GM23338 (cell line): ENCODE data around the gene ATPAF1. TPM values are rescaled to one million over a fixed set of nuclear protein-coding genes. Genes with fewer than 3 reads are reported as not detected.

Source experiments
- ATAC-seq: fragments of 200-7000 bp; cut with Tn5 transposase; 3 replicates; pipeline ENCODE4 v1.9.1; 2020
- DNase-seq: peaks from one replicate; pipeline ENCODE4 v3.0.0-alpha.2; 2015; ENCODE audit warnings: low spot score
- H2AFZ ChIP-seq: fragments of 200-600 bp; sonication (generic); 2 replicates; pipeline ENCODE4 v1.8.0; 2016; ENCODE audit warnings: antibody characterized with exemption, mild to moderate bottlenecking, moderate library complexity
- H3F3A ChIP-seq: fragments of 200-600 bp; sonication (generic); replicated peaks from 2 replicates; pipeline ENCODE4 v1.8.0; 2017; ENCODE audit warnings: antibody characterized with exemption, mixed run types, low read depth
- H3K27ac ChIP-seq: fragments of 200-600 bp; sonication (generic); 2 replicates; pipeline ENCODE4 v1.6.1; 2016; ENCODE audit warnings: low read depth
- H3K27me3 ChIP-seq: fragments of 200-600 bp; sonication (generic); 2 replicates; pipeline ENCODE4 v1.8.0; 2016; ENCODE audit warnings: mild to moderate bottlenecking, mixed run types, moderate library complexity; ENCODE audit not compliant: insufficient read depth
- H3K36me3 ChIP-seq: fragments of 200-600 bp; sonication (generic); 2 replicates; pipeline ENCODE4 v1.8.0; 2016; ENCODE audit warnings: mild to moderate bottlenecking; ENCODE audit not compliant: insufficient read depth
- H3K4me1 ChIP-seq: fragments of 200-600 bp; sonication (generic); 2 replicates; pipeline ENCODE4 v1.8.0; 2016; ENCODE audit warnings: mild to moderate bottlenecking, moderate library complexity; ENCODE audit not compliant: insufficient read depth
- H3K4me2 ChIP-seq: fragments of 200-600 bp; sonication (generic); 2 replicates; pipeline ENCODE4 v1.7.1; 2017; ENCODE audit warnings: mixed run types
- H3K4me3 ChIP-seq: fragments of 200-600 bp; sonication (generic); 2 replicates; pipeline ENCODE4 v1.6.1; 2016; ENCODE audit warnings: mixed run types
- H3K79me2 ChIP-seq: fragments of 200-600 bp; sonication (generic); replicated peaks from 2 replicates; pipeline ENCODE4 v1.8.0; 2017; ENCODE audit warnings: mild to moderate bottlenecking; ENCODE audit not compliant: insufficient read depth
- H3K9me2 ChIP-seq: fragments of 200-600 bp; sonication (generic); 2 replicates; pipeline ENCODE4 v1.8.0; 2017; ENCODE audit not compliant: insufficient read depth
- H4K20me1 ChIP-seq: fragments of 200-600 bp; sonication (generic); replicated peaks from 2 replicates; pipeline ENCODE4 v1.8.0; 2017; ENCODE audit warnings: mild to moderate bottlenecking; ENCODE audit not compliant: insufficient read depth
- H3K27ac Mint-ChIP-seq: 2 replicates; pipeline ENCODE4 v1.8.0; 2020; ENCODE audit warnings: inconsistent platforms, mild to moderate bottlenecking, moderate library complexity, mixed read lengths
- H3K27me3 Mint-ChIP-seq: 3 replicates; pipeline ENCODE4 v1.8.0; 2022; ENCODE audit warnings: low read depth, mild to moderate bottlenecking, moderate library complexity, mixed read lengths, inconsistent platforms; ENCODE audit not compliant: insufficient read depth, poor library complexity
- H3K36me3 Mint-ChIP-seq: 3 replicates; pipeline ENCODE4 v1.8.0; 2021; ENCODE audit warnings: low read depth, mild to moderate bottlenecking, inconsistent platforms, moderate library complexity, mixed read lengths
- H3K4me1 Mint-ChIP-seq: 3 replicates; pipeline ENCODE4 v1.8.0; 2020; ENCODE audit warnings: mild to moderate bottlenecking, inconsistent platforms, mixed read lengths
- H3K4me3 Mint-ChIP-seq: 3 replicates; pipeline ENCODE4 v1.8.0; 2021; ENCODE audit warnings: moderate library complexity, mild to moderate bottlenecking, inconsistent platforms, mixed read lengths
- H3K9me3 Mint-ChIP-seq: 3 replicates; pipeline ENCODE4 v1.8.0; 2020; ENCODE audit warnings: moderate library complexity, mild to moderate bottlenecking, inconsistent platforms, mixed read lengths
- CREB1 ChIP-seq: fragments of 250-450 bp; sonication (Bioruptor Pico); IDR thresholded peaks from 2 replicates; pipeline ENCODE4 v1.5.0; 2020; ENCODE audit warnings: low read depth, mild to moderate bottlenecking, moderate library complexity
- CTCF ChIP-seq, 2 experiments: fragments of 200-600 bp in 1 of 2; sonication (generic) in 1 of 2; conservative IDR thresholded peaks; 2 replicates each; pipeline versions ENCODE4 v1.5.1 to v1.6.1; 2016 to 2017; ENCODE audit warnings: antibody characterized with exemption in 2 of 2, low read depth in 2 of 2, mild to moderate bottlenecking in 2 of 2, moderate library complexity in 1 of 2
- ETS1 ChIP-seq: IDR thresholded peaks from 2 replicates; pipeline ENCODE4 v1.6.1; 2016; ENCODE audit warnings: antibody characterized with exemption
- EZH2 ChIP-seq: fragments of 200-600 bp; sonication (generic); IDR thresholded peaks from one replicate; pipeline ENCODE4 v1.8.0; 2017; ENCODE audit warnings: antibody characterized with exemption, mild to moderate bottlenecking, low read depth; ENCODE audit not compliant: unreplicated experiment
- EZH2phosphoT487 ChIP-seq: fragments of 200-600 bp; sonication (generic); IDR thresholded peaks from one replicate; pipeline ENCODE4 v1.8.1; 2018; ENCODE audit warnings: antibody characterized with exemption; ENCODE audit not compliant: unreplicated experiment
- JUNB ChIP-seq: IDR thresholded peaks from one replicate; pipeline ENCODE4 v1.6.1; 2016; ENCODE audit warnings: antibody characterized with exemption; ENCODE audit not compliant: unreplicated experiment
- NANOG ChIP-seq: IDR thresholded peaks from 2 replicates; pipeline ENCODE4 v1.6.1; 2016; ENCODE audit warnings: antibody characterized with exemption, borderline replicate concordance
- POLR2AphosphoS5 ChIP-seq: IDR thresholded peaks from 2 replicates; pipeline ENCODE4 v1.6.1; 2016; ENCODE audit warnings: antibody characterized with exemption, low read depth
- REST ChIP-seq: IDR thresholded peaks from one replicate; pipeline ENCODE4 v1.6.1; 2018; ENCODE audit warnings: antibody characterized with exemption; ENCODE audit not compliant: unreplicated experiment
- ZNF114 ChIP-seq: fragments of 250-450 bp; sonication (Bioruptor Pico); IDR thresholded peaks from 2 replicates; pipeline ENCODE4 v1.5.0; 2020; ENCODE audit warnings: mild to moderate bottlenecking, moderate library complexity
- ZNF331 ChIP-seq: fragments of 250-450 bp; sonication (Bioruptor Pico); IDR thresholded peaks from 2 replicates; pipeline ENCODE4 v1.5.0; 2020; ENCODE audit warnings: low read depth, mild to moderate bottlenecking, moderate library complexity
- polyA plus RNA-seq: library from polyadenylated mRNA; unstranded; fragments of >200 nt; fragmentation: Nextera tagmentation; extraction: Ambion mirVana; gene quantifications from 2 replicates; pipeline ENCODE4 v1.2.1, GENCODE V29; 2016
- total RNA-seq: library from RNA; depleted of rRNA; stranded (reverse); fragments of >200 nt; shearing (Covaris generic); gene quantifications from 2 replicates; pipeline ENCODE4 v1.2.3, GENCODE V29; 2014

The ATPAF1 gene
- total and polyA plus RNA-seq, 2 experiments from 2014 or later: 41.2 to 67.6 TPM

GRCh38 chr1:46595127-46595526, 73.0 kb downstream of the ATPAF1 start:
- no peak for ATAC-seq
- DNase-seq: no peak
- no peaks in the 10 kb centered on the region for H3K9me3 Mint-ChIP-seq
- Histone ChIP-seq H2AFZ (no peak overlapping the region), H3K4me3 (no peak overlapping the region), H3K4me2 (no peak overlapping the region), H3K79me2 (no peaks in the 10 kb centered on the region), H4K20me1 (no peaks in the 10 kb centered on the region), H3K27me3 (no peaks in the 10 kb centered on the region), H3K27ac (no peak overlapping the region), H3K9me2 (no peaks in the 10 kb centered on the region), H3F3A (no peaks in the 10 kb centered on the region), H3K4me1 (no peaks in the 10 kb centered on the region; the same call in 1 of the 2 replicates), H3K36me3 (no peaks in the 10 kb centered on the region; the same call in 1 of the 2 replicates)
- H3K27me3 Mint-ChIP-seq: no peaks in the 10 kb centered on the region
- H3K4me3 Mint-ChIP-seq: no peak overlapping the region
- H3K27ac Mint-ChIP-seq: no peak overlapping the region
- H3K36me3 Mint-ChIP-seq: peaks cover 8% of the 10 kb centered on the region; the same call in 1 of the 3 replicates
- H3K4me1 Mint-ChIP-seq: peaks cover 7% of the 10 kb centered on the region
- TF ChIP-seq EZH2phosphoT487 (no peak), JUNB (no peak), CTCF (conservative IDR thresholded peaks at IDR 0.05; ENCODE audit: low read depth in 2 of 2) (no peak), ETS1 (no peak), POLR2AphosphoS5 (no peak), NANOG (no peak), ZNF331 (no peak), CREB1 (CRISPR knock-in tag) (no peak), REST (no peak), EZH2 (no peak), ZNF114 (CRISPR knock-in tag) (no peak)
